Endometrial microvascular endothelial cells (primary cell): ENCODE measurements around the gene SDK1. TPM values are rescaled to one million over a fixed set of nuclear protein-coding genes. Genes with fewer than 3 reads are reported as not detected.

Experiments
- in situ Hi-C: cut with HindIII; loops from 2 replicates; pipeline ENCODE4 v1.10.0; 2017; ENCODE audit warnings: low sequenced_read_pairs, low pct_unique_long_range_greater_than_20kb; ENCODE audit errors: inconsistent ontology term
- total RNA-seq: library from RNA; depleted of rRNA; stranded (reverse); fragments of >200 nt; gene quantifications from one replicate; pipeline ENCODE4 v1.2.3, GENCODE V29; 2015; ENCODE audit errors: inconsistent ontology term

The SDK1 gene
- total RNA-seq, 1 donor from 2014 or later, result 1.6 TPM

DNA sequence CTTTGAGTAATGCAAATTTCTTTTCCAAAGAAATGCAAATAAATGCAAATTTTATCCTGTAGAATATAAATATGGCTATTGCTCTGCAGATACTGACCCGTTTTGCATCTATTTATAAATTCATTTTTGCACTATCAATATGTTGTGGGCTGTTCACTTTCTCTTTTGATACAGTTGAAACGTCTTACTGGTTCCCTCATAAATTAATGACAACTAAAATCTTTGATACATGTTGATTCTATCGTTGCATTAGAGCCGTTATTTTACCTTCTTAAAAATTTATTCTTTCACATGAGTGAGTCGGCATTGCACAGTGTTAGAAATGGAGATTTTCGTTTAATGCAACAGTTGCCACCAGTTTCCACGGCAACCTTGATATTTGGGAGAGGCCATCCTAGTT is 691.8 kb downstream of the SDK1 start:
- in situ Hi-C loops, result no loop called here

DNA sequence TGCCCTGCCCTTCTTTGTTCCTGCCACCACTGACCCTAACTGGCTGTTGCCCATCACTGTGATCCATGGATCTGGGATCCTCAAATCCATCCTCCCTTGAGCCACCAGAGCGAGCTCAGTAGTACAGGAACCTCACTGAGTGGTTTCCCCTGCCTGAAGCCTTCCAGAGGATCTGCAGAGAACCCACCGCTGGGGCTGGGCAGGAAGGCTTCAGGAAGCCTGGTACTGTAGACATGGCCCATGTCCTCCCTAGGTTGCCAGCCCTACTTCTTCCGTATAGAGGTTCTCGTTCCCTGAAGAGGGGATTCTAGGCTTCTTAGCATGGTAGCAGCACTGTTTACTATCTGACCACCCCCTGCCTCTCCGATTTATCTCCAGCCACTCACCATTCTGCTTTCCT is 693.7 kb downstream of the SDK1 start:
- in situ Hi-C loops, result no loop called here

DNA sequence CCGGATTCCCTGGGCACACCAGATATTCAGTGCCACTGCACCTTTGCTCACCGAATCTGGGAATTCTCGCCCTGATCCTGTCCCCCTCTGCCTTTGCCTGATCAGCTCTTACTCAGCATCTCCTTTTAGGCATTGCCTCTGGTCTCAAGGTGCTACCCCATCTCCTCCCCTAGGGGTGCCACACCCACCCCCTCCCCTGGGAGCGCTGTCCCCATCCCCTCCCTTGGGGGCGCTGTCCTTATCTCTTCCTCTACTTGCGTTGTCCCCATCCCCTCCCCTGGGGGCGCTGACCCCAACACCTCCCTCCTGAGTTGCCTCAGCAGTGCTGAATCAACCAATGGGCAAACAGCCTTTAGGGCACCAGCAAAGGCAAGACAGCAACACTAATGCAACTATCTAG is 694.1 kb downstream of the SDK1 start:
- in situ Hi-C loops, result no loop called here

DNA sequence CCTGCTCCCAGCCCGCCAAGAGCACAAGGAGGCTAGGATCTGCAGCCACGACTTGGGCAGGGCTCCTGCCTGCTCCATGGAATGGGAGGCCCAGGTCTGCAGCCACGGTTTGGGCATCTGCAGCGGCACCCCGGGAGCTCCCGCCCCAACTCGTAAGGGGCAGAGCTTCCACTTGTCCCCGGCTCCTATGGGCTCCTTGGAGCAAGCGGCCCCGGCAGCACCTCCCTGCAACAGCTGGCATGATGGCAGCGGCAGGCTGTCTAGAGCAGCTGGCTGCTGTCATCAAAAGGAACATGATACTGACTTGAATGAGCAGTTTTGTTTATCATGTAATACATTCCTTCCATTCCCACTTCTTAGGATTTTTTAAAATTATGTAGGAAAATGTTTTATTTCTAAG is 697.0 kb downstream of the SDK1 start:
- in situ Hi-C loops, result no loop called here

DNA sequence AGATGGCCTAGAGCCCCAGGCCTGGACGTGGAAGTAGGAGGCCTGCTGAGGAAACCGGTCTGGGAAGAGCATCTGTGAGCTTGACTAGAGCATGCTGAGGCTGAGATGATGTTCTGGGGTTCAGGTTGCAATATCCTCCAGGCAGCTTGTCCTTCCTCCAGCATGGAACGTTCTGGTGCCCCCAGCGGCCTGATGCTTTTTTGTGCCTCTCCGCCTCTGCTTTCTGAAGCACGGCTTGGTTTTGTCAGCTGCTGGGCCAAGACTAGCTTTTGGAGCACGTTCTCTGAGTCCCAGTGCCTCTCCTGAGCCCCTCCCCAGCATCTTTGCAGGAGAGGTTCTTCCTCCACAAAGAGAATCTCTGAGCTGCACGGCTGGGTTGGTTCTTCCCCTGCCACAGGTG is 699.1 kb downstream of the SDK1 start:
- in situ Hi-C loops, result no loop called here

DNA sequence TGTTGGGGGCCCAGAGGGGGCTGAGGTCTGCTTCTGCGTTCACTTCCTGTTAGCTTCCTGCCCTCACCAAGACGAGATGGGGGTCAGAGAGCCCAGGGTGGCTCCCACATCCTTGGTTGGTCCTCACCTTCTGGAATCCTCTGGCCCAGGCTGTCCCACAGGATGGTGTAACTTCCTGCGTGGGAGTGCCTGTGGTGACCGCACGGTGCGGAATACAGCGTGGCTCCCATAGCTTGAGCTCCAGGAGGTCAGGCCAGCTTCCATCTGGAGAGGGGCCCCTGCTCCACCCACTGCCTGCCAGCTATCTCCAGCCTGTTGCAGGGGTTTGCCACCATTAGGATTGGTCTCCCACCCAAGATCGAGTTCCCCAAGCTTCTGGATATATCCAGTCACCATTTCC is 699.9 kb downstream of the SDK1 start:
- in situ Hi-C loops, result no loop called here

DNA sequence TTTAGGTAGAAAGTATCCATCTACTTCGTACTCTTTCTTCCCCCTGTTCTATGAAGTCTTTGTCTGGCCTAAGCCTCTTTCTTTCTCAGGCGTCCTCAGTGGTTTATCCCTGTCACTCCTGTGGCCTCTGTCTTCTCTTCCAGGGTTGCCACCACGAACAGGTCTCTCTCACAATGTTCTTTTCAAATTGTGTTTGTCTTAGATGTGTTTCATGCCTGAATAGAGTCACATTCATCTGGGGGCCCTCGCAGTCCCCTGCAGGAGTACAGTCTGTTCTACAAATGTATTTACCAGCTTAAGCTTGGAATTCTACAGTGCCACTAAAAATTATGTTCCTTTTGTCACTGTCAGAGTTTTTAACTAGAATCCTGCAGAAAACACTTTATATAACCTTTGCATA is 700.7 kb downstream of the SDK1 start:
- in situ Hi-C loops, result no loop called here

DNA sequence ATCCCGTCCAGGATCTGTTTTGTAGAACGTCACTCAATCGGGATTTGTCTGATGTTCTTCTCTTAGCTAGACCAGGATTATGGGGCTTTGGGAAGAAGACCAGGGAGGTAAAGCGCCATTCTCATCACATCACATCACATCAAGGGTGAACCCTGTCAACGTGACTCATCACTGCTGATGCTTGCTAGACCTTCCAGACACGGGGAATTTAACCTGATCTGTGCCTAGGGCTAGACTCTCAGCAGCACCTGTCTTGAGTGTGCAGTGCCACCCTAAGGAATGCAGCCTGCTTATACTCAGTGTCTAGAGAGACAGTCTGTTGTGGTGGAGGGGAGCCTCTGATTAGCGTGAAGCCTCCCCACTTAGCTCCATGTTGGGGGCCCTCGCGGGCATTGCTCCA is 702.5 kb downstream of the SDK1 start:
- in situ Hi-C loops, result no loop called here

DNA sequence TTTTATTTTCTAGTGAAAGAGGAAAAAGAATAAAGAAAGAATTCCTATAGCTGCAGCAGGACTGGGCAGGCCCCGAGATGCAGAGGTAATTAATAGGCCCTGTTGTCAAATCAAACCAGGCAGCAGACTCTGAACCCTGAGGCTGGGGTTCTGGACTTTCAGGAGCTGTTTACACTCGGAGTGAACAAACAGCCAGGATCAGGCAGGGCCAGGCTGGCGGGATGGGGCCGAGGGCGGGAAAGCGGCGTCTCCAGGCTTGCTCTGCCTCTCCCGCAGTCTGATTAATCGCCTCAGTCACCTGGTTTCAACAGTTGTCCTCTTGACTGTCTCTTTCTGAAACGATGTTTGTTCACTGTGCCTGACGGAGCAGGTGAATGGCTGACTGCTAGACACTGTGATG is 705.6 kb downstream of the SDK1 start:
- in situ Hi-C loops, result no loop called here

DNA sequence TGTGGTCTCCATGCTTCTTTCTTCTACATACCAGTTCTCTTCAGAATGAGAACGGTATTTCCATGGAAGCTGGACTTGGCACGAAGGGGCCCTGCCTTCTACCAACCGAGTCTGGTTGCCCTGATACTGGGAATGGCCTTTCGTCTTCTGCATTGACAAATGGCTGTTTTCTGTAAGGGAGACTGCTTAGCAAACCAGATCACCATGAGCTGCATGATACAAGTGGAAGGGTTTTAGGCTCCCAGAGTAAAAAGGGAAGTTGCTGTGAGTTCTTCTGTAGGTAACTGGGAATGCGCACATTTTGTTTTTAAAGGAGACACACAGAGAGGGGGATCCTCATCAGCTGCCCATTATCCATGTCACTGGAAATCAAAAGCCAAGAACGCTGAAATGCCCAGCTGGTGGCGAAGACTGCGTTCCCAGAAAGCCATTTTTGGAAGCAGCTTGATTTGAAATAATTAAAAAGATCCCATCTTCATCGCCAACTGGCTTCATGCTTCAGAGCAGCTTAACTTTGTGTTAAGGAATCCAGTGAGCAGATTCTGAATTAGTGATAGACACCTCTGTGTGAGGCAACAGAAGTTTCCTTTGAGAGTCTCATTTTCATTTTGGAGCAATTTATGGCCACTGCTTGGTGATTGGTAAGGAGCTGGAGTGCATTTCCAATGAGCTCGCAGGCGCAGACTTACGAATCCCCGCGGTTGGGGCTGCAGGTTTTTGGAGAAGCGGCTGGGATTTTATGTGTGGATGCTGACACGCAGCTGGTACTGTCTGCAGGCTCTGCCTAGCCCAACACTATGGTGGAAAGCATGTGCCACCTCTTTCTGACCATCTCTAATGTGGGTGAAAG is 708.4 kb downstream of the SDK1 start:
- in situ Hi-C loops, result no loop called here

DNA sequence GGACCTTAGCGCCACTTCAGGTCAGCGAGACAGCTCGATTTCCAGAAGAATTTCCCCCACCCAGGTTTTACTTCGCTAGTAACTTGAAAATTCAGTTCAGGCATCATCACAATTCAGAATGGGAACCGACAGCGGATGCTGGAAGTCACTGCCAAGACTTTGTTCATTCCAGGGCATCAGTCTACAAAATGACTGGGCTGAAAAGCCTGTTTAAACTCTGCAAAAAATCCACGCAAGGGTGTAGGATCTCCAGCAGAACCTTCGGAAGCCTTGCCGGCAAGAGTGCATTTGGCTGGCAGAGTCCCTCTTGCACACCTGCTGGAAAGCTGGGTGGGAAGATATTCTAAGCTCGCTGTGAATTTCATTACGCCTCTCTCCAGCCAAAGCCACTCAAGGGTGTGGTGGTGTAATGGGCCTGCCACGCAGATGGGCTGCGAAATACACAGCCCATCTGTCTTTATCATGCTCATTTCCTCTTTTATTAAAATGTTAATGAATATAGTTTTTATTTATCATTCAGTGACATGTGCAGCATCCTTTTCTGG is 709.1 kb downstream of the SDK1 start:
- in situ Hi-C loops, result no loop called here

DNA sequence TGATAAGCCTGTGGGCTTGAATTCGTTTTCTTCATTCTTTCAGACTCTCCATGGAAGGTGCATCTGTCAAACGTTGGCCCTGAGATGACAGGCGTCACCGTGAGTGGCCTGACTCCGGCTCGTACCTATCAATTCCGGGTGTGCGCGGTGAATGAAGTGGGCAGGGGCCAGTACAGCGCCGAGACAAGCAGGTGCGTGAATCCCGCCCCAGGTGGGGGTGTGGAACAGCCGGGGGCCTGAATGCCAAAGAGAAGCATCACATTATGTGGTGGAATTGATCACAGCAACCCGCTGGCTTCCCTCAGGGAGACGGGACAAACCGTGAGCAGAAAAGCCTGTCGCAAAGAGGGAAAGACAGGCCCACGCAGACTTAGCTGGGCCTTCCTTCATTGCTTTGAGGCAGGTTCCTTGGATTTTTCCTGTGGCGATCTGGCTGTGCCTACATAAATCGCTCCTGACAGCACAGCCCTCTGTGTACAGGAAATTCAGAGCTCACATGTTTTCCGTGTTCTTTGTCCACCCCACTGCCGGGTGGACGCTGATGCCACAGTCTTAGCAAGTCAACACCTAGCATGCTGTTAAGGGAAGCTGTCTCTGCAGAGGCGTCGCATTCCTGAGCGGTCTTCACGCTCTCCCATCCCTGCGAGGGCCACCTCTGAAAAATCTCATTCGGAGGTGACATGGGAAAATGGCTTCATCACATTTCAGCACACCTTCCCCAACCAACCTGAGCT is 710.0 kb downstream of the SDK1 start:
- in situ Hi-C loops, result no loop called here

DNA sequence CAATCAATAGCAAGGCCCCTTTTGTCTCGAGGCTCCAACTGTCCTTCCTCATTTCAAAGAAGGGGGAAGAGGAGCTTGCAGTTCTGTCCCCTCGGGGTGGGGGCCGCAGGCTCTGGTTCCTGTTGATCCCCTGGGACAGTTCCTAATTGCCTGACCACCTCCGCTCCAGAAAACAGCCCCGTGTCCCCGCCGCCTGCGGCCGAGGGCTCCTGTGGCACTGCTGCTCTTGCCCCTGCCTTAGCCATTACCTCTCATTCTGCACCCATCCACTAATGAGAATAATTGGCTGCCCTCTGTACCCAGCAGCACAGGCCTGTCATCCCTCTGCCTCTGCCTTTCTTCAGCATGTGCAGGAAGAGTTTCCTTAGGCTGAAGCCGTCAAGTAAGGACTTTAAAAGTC is 712.7 kb downstream of the SDK1 start:
- in situ Hi-C loops, result no loop called here

DNA sequence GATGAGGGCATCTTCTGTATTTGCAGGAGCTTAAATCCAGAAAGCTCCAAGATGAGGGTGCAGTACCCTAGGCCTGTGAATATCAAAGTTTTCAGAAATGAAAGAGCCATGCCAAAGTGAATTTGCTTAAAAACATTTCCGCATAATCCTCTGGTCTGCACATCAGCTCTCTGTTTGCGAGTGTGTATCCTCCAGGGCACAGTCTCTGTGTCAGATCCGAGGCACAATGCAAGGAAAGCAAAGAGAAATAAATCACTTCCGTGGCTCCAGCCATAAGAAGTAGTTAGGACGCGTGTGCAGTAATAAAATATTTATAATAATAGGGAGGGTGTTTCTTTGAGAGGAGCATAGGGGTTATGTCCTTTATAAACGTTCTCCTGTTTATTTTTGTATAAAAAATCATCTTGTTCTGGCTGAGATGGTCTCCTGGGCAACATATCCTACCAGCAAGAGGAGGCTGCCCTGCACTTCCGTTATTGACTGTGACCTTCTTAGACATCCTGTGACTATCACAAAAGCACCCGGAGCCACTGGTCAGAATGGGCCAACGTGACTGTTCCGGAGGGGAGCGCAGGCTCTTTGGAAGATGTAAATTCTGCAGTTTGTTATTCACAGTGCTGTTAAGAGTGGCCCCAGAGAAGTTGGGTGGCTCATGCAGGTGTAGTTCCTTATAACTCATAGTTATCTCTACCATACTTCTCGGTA is 713.4 kb downstream of the SDK1 start:
- in situ Hi-C loops, result no loop called here

DNA sequence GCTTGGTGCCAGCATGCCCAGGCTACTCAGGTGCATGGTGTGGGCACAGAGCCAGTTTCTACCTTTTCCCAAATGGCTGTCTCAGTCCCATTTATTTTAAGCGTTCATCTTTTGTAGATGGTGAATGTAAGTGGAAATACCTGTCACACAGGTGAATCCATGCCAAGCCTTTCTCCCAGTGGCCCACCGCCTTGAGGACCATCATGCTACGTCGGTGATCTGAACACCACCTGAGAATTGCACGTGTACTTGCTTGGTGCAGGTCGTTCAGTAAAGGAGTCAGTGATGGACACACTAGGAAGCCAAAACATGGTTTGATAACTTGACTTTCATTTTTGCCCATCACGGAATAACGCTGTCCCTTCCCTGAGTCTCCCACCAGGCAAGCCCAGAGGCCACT is 714.3 kb downstream of the SDK1 start:
- in situ Hi-C loops, result no loop called here

DNA sequence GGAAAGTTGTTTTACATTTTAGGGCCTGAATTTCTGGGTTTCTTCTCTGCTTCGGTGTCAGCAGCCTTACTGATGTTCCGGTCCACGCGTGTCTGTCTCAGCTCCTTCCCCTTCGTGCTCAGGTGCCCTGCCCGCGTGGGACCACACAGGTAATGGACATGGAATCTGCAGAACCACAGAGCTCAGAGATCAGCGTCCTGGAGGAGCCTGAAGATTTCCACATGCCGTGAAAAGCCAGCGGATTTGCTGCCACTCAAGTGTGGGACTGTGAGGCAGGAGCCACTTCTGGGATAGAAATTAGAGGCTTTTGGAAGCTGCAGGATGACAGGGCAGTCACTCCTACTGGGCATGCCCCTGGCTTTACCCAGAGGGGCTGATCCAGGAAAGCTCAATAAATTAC is 714.9 kb downstream of the SDK1 start:
- in situ Hi-C loops, result no loop called here

DNA sequence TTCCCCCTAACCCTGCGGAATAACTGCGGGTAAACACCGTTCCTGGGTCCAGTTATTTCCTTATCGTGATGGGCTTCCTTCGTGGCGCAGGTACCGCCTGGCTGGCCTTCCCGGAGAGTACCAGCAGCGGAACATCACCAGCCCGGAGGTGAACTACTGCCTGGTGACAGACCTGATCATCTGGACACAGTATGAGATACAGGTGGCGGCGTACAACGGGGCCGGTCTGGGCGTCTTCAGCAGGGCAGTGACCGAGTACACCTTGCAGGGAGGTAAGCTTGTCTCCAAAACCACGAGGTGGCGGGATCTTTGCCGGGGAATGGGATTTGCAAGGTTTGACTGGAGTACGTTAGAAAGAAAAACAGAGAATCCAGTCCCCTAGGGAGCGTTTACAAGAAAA is 716.0 kb downstream of the SDK1 start:
- in situ Hi-C loops, result no loop called here

DNA sequence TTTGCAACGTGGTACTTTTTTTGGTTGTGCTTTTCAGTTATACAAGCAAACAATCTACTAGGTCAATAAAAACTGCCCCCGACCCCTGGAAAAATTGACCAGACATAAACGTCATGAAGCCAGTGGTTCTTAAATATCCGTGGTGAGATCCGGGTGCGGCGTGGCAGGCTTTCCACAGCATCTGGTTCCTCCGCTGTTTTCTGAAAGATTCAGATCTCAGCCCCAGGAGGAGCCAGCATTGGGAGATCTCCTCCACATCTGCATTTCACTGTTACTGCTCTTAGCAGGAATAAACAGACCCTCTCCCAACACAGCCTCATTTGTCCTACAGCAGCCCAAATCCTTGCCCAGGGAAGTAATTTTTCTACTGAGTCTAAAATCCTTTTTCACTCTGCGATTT is 716.7 kb downstream of the SDK1 start:
- in situ Hi-C loops, result no loop called here

DNA sequence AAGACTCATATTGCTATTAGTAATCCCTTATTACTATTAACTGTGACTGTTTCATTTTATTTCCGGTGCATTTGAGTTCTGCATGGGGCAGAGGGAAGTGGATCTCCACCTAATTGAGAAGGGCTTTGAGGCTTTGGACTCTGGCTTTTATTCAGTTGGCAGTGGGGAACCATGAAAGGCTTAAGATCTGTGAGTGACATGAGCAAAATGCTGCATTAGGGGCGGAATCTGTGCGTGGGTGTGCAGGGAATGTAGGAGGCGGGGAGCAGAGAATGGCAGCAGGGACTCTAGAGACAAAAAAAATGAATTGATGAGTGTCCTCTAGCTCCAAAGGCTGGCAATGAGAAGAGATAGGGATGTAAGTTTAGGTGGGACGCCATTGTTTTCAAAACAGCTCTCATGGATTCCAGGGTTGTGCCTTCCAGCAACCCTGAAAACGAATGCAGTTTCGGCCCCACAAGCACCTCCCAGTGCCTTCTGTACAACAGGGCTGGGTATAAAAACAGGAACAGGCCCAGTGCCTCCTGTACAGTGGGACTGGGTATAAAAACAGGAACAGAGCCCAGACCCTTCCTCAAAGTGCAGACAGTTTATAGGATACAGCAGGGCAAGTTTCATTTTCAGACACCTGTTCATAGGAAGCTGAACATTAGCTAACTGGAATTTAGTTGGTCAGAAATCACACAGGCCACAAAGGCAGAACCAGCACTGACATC is 717.7 kb downstream of the SDK1 start:
- in situ Hi-C loops, result no loop called here
